ENCODE data around the gene RBBP7.
A peak's percentile ranks its signal among the peaks of the same experiment; 100 is the strongest.

Gene RBBP7

DNA sequence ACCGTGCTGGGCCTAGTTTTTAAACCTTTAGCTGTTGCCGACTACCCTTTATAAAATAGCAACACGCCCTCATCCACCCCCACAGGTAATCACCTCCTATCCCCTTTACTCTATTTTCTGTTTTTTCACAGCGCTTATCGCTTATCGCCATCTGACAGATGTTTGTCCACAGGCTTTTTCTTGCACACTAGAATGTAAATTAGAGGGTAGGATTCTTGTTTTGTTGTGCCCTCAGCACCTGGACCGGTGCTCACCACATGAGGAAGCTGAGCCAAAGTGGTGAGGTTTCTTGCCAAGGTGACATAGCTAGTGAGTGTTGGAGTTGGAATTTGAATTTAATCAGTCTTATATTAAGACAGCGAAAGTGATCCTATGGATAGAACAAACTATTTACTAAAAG, 2.9 kb upstream of the RBBP7 start:
- peaks cover 7% of the 10 kb centered on the region for H3K27me3 ChIP-seq (replicated peaks)
- DNase-seq: no peak

DNA sequence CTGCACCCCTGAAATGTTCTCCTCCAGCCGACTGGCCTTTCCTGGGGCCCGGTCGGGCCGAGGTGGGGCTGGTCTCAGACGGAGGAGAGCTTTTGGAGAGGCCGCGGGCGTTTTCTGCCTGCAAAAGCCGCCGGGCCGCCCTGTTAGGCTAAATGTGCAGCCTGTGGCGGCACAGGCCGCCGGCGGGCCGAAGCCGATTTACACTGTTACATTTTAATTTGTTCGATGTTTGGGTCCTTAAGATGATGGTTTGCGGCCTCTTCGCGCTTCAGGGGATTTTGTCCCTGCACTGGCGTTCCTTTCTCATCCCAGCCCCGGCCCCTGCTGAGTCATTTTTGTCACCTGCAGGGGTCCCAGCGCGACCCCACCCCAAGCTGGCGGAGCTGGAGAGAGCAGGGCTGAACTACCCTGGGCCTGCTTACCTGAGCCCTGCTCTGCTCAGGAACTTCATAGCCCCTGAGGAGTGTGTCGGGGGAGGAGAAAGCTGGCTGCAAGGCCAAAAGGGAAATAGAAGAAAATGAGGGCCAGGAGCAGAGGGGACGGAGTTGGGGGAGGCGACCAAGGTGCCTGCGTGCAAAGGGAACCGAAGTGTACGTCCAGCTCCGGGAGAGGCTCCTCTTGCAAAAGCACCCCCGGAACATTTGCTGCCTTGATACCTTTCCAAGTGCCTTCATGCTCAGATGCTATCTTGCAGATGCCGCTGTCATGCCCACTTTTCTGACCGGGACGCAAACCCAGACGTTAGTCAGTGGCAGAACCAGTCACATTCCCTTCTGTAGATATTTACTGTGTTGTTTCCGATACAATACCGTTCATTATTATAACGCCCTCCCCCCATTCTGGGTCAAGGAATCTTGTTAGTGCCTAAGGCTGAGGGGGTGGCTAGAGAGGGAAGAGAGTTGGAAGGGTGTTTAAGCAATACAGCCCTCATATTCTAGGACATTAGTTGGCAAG, 977 bp upstream of the RBBP7 start:
- H3K4me3 ChIP-seq (ENCODE audit: low read depth, low read length): peak overlapping the region; percentile 49
- TF ChIP-seq CTCF (IDR thresholded peaks at IDR 0.05; ENCODE audit: low read depth, low read length, missing control alignments): no peak
- peaks cover 7% of the 10 kb centered on the region for H3K27me3 ChIP-seq (replicated peaks)
- H3K27ac ChIP-seq: peak overlapping the region; percentile 61
- no peaks in the 10 kb centered on the region for H3K36me3 ChIP-seq (replicated peaks)
- no peak for DNase-seq
- in situ Hi-C loops (cut with HindIII; ENCODE audit: low pct_ligation_motif_present, low sequenced_read_pairs): no loop called here

More for the DNA sequence above, 2.9 kb upstream of the RBBP7 start:
- in situ Hi-C loops (cut with HindIII; ENCODE audit: low pct_ligation_motif_present, low sequenced_read_pairs): no loop called here
- no peaks in the 10 kb centered on the region for H3K36me3 ChIP-seq (replicated peaks)
- TF ChIP-seq CTCF (IDR thresholded peaks at IDR 0.05; ENCODE audit: low read depth, low read length, missing control alignments): no peak
- H3K27ac ChIP-seq: no peak overlapping the region
- no peak overlapping the region for H3K4me3 ChIP-seq (ENCODE audit: low read depth, low read length)

DNA sequence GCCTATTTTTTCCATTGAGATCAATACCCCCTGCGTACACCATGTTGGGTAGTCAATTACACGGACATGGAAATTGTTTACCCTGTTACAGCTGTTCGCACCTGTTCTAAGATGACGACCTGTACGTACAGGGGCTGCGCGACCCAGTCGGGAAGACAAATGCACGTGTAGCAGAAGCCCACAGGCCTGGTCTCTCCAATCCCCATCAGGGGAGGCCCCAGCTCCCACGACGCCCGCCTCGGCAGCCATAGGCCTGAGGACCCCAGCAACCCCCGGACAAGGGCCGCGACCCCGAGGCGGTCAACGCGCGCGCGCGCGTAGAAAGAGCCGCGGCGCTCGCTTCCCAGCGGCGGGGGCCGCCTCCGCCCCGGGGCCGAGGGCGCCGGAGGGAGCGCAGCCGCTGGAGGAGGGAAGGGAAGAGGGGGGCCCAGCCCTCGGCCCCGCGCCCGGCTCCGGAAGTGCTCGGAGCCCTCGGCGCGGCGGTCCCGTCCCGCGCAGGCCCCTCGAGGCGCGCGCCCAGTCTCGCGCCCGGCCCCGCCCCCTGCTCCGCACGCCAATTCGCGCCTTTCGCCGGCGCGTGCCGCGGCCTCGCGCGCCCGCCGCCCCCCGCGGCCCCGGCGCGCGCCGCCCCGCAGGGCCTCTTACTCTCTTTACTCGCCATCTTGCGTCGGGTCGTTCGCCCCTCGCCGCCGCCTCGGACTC, 618 bp downstream of the RBBP7 start:
- in situ Hi-C loops (cut with HindIII; ENCODE audit: low pct_ligation_motif_present, low sequenced_read_pairs): no loop called here
- Histone ChIP-seq H3K36me3 (replicated peaks) (no peaks in the 10 kb centered on the region), H3K27me3 (replicated peaks) (peaks cover 3% of the 10 kb centered on the region), H3K4me3 (ENCODE audit: low read depth, low read length) (peak overlapping the region; percentile 79), H3K27ac (peak overlapping the region; percentile 97)
- no peak for TF ChIP-seq CTCF (IDR thresholded peaks at IDR 0.05; ENCODE audit: low read depth, low read length, missing control alignments)
- DNase-seq: no peak

- DNase-seq: no peak
- H3K27me3 ChIP-seq (replicated peaks): no peaks in the 10 kb centered on the region
- H3K4me3 ChIP-seq (ENCODE audit: low read depth, low read length): peak overlapping the region; percentile 79
- TF ChIP-seq CTCF (IDR thresholded peaks at IDR 0.05; ENCODE audit: low read depth, low read length, missing control alignments): no peak
- no peaks in the 10 kb centered on the region for H3K36me3 ChIP-seq (replicated peaks)
- in situ Hi-C loops (cut with HindIII; ENCODE audit: low pct_ligation_motif_present, low sequenced_read_pairs): no loop called here
- H3K27ac ChIP-seq: no peak overlapping the region
Measured at GRCh38 chrX:16868920-16869319, 1.2 kb downstream of the RBBP7 start.

DNA sequence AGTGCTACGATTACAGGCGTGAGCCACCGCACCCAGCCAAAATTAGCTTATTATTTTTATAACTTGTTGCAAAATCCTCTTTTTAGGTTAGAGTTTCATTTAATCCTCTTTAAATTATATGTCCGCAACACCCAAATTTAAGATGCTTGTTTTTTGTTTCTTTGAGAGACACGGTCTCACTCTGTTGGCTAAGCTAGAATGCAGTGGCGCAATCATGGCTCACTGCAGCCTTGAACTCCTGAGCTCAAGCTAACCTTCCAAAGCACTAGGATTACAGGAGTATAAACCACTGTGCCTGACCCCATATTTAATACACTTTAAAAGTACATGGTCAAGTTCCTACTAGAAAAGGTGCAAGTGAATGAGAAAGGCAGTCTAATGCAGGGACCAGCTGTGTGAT, 2.2 kb downstream of the RBBP7 start:
- no peak for TF ChIP-seq CTCF (IDR thresholded peaks at IDR 0.05; ENCODE audit: low read depth, low read length, missing control alignments)
- Histone ChIP-seq H3K36me3 (replicated peaks) (no peaks in the 10 kb centered on the region), H3K27me3 (replicated peaks) (no peaks in the 10 kb centered on the region), H3K27ac (no peak overlapping the region), H3K4me3 (ENCODE audit: low read depth, low read length) (no peak overlapping the region)
- in situ Hi-C loops (cut with HindIII; ENCODE audit: low pct_ligation_motif_present, low sequenced_read_pairs): no loop called here
- DNase-seq: no peak

Measured in brain microvascular endothelial cell (primary cell).